ENCODE measurements around the gene TBX10. TPM values are rescaled to one million over a fixed set of nuclear protein-coding genes. Genes with fewer than 3 reads are reported as not detected.

The TBX10 gene
- total and polyA plus RNA-seq, 2 of the 8 experiments (the other 6 are each of a cell fraction or from before 2014, with no cell fraction given) = 0.09 TPM; not detected in 1

DNA sequence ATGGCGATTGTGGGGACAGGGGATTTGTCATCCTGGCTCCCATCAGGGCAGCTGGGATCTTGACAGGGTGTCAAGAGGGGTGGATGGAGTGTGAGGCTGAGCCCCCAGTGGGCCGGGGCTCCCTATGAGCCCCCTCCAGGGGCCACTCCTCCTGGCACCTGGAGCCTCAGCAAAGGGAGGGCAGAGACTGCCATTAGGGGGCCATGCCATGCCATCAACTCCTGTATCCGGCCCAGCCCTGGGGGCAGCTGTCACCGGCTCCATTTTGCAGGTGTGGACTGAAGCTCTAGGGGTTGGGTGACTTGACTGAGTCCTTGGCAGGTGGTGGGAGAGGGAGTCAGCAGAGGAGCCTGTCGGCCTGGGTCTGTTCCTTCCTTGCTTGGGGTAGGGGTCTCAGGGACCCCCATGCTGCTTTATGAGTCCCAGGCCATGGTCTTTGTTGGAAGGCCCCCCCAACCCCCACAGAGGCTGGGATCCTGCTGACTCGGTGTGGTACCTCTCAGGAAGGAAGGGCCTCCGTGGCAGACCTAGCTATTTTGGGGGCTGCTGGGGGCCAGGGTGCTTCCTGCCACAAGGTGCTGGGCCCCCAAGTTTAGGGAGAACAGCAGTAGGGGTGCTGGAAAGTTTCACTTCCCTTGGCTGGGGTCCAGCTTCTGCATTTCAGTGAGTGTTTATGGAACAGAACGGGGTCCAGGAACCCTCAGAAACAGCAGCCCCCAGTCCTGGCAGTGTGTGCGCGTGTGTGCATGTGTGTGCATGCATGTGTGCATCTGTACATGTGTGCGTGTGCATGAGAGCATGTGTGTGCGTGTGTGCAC is 9.4 kb upstream of the TBX10 start (continued):
- TF ChIP-seq SAP30 (IDR thresholded peaks at IDR 0.05; ENCODE audit: insufficient read depth, insufficient replicate concordance, low read length) = no peak
- TF ChIP-seq, protein P1, sequence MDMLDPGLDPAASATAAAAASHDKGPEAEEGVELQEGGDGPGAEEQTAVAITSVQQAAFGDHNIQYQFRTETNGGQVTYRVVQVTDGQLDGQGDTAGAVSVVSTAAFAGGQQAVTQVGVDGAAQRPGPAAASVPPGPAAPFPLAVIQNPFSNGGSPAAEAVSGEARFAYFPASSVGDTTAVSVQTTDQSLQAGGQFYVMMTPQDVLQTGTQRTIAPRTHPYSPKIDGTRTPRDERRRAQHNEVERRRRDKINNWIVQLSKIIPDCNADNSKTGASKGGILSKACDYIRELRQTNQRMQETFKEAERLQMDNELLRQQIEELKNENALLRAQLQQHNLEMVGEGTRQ (IDR thresholded peaks at IDR 0.05; ENCODE audit: low read length) = no peak
- TF ChIP-seq RNF2 (IDR thresholded peaks at IDR 0.05; ENCODE audit: borderline replicate concordance, low read depth, low read length, missing control alignments, poor library complexity, severe bottlenecking) = no peak
- no peak for TF ChIP-seq JUND (IDR thresholded peaks at IDR 0.05; ENCODE audit: low read length)
- TF ChIP-seq GTF2F1 (IDR thresholded peaks at IDR 0.05; ENCODE audit: borderline replicate concordance, low read depth, low read length) = no peak
- TF ChIP-seq SP2 (IDR thresholded peaks at IDR 0.05; ENCODE audit: low read length) = no peak
- TF ChIP-seq, protein P2, sequence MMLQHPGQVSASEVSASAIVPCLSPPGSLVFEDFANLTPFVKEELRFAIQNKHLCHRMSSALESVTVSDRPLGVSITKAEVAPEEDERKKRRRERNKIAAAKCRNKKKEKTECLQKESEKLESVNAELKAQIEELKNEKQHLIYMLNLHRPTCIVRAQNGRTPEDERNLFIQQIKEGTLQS (IDR thresholded peaks at IDR 0.05; ENCODE audit: insufficient read depth, low read depth, low read length) = no peak
